Brain pericyte (primary cell): ENCODE results near the gene IL1B.
"Not testable (repeated sequence)": the region's sequence is repeated elsewhere in the genome, so short reads cannot be mapped to it uniquely, and the experiment has no call there.

Experiments used
- DNase-seq: peaks from one replicate; pipeline ENCODE4 v3.0.0-alpha.2; 2012; ENCODE audit warnings: low read depth, low spot score

IL1B gene

GRCh38 chr2:112850588-112850987 is 14.0 kb upstream of the IL1B start:
- DNase-seq = no peak

- DNase-seq = no peak
Observed at GRCh38 chr2:112849956-112850355, 13.4 kb upstream of the IL1B start.

- DNase-seq = peak; percentile 46
Observed at GRCh38 chr2:112848833-112849232, 12.3 kb upstream of the IL1B start.

- no peak for DNase-seq
Observed at GRCh38 chr2:112846031-112846430, 9.5 kb upstream of the IL1B start.

GRCh38 chr2:112843836-112844235 is 7.3 kb upstream of the IL1B start:
- DNase-seq = no peak

- no peak for DNase-seq
Observed at GRCh38 chr2:112843288-112843687, 6.7 kb upstream of the IL1B start.

- no peak for DNase-seq
Observed at GRCh38 chr2:112841295-112842044, 4.9 kb upstream of the IL1B start.

GRCh38 chr2:112840068-112840445 is 3.5 kb upstream of the IL1B start:
- DNase-seq = no peak

GRCh38 chr2:112839407-112840067 is 3.0 kb upstream of the IL1B start:
- DNase-seq = no peak

GRCh38 chr2:112836163-112836560 is 417 bp downstream of the IL1B start:
- no peak for DNase-seq

- no peak for DNase-seq
Observed at GRCh38 chr2:112835536-112836162, 930 bp downstream of the IL1B start.

GRCh38 chr2:112835061-112835501 is 1.5 kb downstream of the IL1B start:
- no peak for DNase-seq

GRCh38 chr2:112834396-112835037 is 2.1 kb downstream of the IL1B start:
- no peak for DNase-seq

GRCh38 chr2:112833976-112834375 is 2.6 kb downstream of the IL1B start:
- DNase-seq = no peak

- not testable (repeated sequence) for DNase-seq
Observed at GRCh38 chr2:112833639-112833931, 3.0 kb downstream of the IL1B start.

GRCh38 chr2:112832841-112833638 is 3.5 kb downstream of the IL1B start:
- DNase-seq = no peak

- no peak for DNase-seq
Observed at GRCh38 chr2:112831946-112832840, 4.4 kb downstream of the IL1B start.

- DNase-seq = no peak
Observed at GRCh38 chr2:112831513-112831845, 5.1 kb downstream of the IL1B start.

GRCh38 chr2:112830682-112831512 is 5.7 kb downstream of the IL1B start:
- DNase-seq = no peak
